ENCODE measurements around the gene BTBD16. TPM values are rescaled to one million over a fixed set of nuclear protein-coding genes. Genes with fewer than 3 reads are reported as not detected.

BTBD16 gene
- total RNA-seq, 2 donors from 2014 or later, result 0.62 TPM; not detected in 1

GRCh38 chr10:122343936-122344335 is 72.8 kb downstream of the BTBD16 start:
- Histone ChIP-seq H3K27me3 (replicated peaks; ENCODE audit: insufficient read depth) (no peaks in the 10 kb centered on the region), H3K4me3 (no peak overlapping the region), H3K4me1 (replicated peaks) (no peaks in the 10 kb centered on the region), H3K27ac (no peak overlapping the region), H3K36me3 (no peaks in the 10 kb centered on the region), H3K9me3 (no peaks in the 10 kb centered on the region)
- intact Hi-C loops (cut with DNase I), result loop anchor here (5.0 kb wide), 3 partner anchors 47 to 223 kb away; no protein-coding TSS in a partner anchor
- 95% methylated on average over 8 of the region's 8 CpGs for WGBS
- TF ChIP-seq CTCF (IDR thresholded peaks at IDR 0.05) (no peak), POLR2AphosphoS5 (IDR thresholded peaks at IDR 0.05) (no peak), POLR2A (IDR thresholded peaks at IDR 0.05) (no peak)
- DNase-seq (ENCODE audit: low spot score), result no peak

GRCh38 chr10:122344741-122345258 is 73.7 kb downstream of the BTBD16 start:
- no peak overlapping the region for H3K4me3 ChIP-seq
- intact Hi-C loops (cut with DNase I), result loop anchor here (5.0 kb wide), 3 partner anchors 47 to 223 kb away; no protein-coding TSS in a partner anchor
- no peaks in the 10 kb centered on the region for H3K4me1 ChIP-seq (replicated peaks)
- no peaks in the 10 kb centered on the region for H3K27me3 ChIP-seq (replicated peaks; ENCODE audit: insufficient read depth)
- H3K9me3 ChIP-seq, result no peaks in the 10 kb centered on the region
- H3K36me3 ChIP-seq, result no peaks in the 10 kb centered on the region
- 89% methylated on average over 9 of the region's 9 CpGs for WGBS
- DNase-seq (ENCODE audit: low spot score), result no peak
- TF ChIP-seq POLR2A (IDR thresholded peaks at IDR 0.05), result no peak
- no peak for TF ChIP-seq CTCF (IDR thresholded peaks at IDR 0.05)
- no peak for TF ChIP-seq POLR2AphosphoS5 (IDR thresholded peaks at IDR 0.05)
- no peak overlapping the region for H3K27ac ChIP-seq

GRCh38 chr10:122346326-122346950 is 75.3 kb downstream of the BTBD16 start:
- H3K27ac ChIP-seq, result no peak overlapping the region

GRCh38 chr10:122347170-122347841 is 76.2 kb downstream of the BTBD16 start:
- 85% methylated on average over 8 of the region's 8 CpGs for WGBS
- no peak for DNase-seq (ENCODE audit: low spot score)
- Histone ChIP-seq H3K4me3 (no peak overlapping the region), H3K36me3 (no peaks in the 10 kb centered on the region), H3K4me1 (replicated peaks) (no peaks in the 10 kb centered on the region), H3K9me3 (no peaks in the 10 kb centered on the region), H3K27me3 (replicated peaks; ENCODE audit: insufficient read depth) (no peaks in the 10 kb centered on the region), H3K27ac (no peak overlapping the region)
- TF ChIP-seq POLR2AphosphoS5 (IDR thresholded peaks at IDR 0.05), result no peak
- no peak for TF ChIP-seq CTCF (IDR thresholded peaks at IDR 0.05)
- no peak for TF ChIP-seq POLR2A (IDR thresholded peaks at IDR 0.05)
- intact Hi-C loops (cut with DNase I), result no loop called here

More at GRCh38 chr10:122346326-122346950, 75.3 kb downstream of the BTBD16 start:
- H3K27me3 ChIP-seq (replicated peaks; ENCODE audit: insufficient read depth), result no peaks in the 10 kb centered on the region
- WGBS, result 89% methylated on average over 4 of the region's 4 CpGs
- H3K4me3 ChIP-seq, result no peak overlapping the region
- H3K4me1 ChIP-seq (replicated peaks), result no peaks in the 10 kb centered on the region
- TF ChIP-seq POLR2A (IDR thresholded peaks at IDR 0.05), result no peak
- no peak for TF ChIP-seq POLR2AphosphoS5 (IDR thresholded peaks at IDR 0.05)
- no peak for TF ChIP-seq CTCF (IDR thresholded peaks at IDR 0.05)
- H3K9me3 ChIP-seq, result no peaks in the 10 kb centered on the region
- intact Hi-C loops (cut with DNase I), result no loop called here
- no peaks in the 10 kb centered on the region for H3K36me3 ChIP-seq
- no peak for DNase-seq (ENCODE audit: low spot score)

Data from prostate gland (tissue), 2 donors.